Transverse colon (tissue), 4 donors: Measurements from ENCODE around the gene APBA1. TPM values are rescaled to one million over a fixed set of nuclear protein-coding genes. Genes with fewer than 3 reads are reported as not detected.

Experiments
- DNase-seq: peaks from one replicate; pipeline ENCODE4 v3.0.0-alpha.2; 2019
- H3K27ac ChIP-seq, 4 donors: fragments of 200-600 bp; sonication (generic); 2 replicates each; pipeline ENCODE4 v1.5.1; 2016 to 2018; ENCODE audit warnings: inconsistent platforms in 4 of 4
- H3K27me3 ChIP-seq: fragments of 200-600 bp; sonication (generic); 2 replicates; pipeline ENCODE4 v1.5.1; 2017; ENCODE audit warnings: inconsistent platforms
- H3K36me3 ChIP-seq, 4 donors: fragments of 200-600 bp; sonication (generic); 2 replicates each; pipeline ENCODE4 v1.5.1; 2017 to 2019; ENCODE audit warnings: inconsistent platforms in 4 of 4
- H3K4me1 ChIP-seq, 4 donors: fragments of 200-600 bp; sonication (generic); 2 replicates each; pipeline ENCODE4 v1.5.1; 2017 to 2020; ENCODE audit warnings: inconsistent platforms in 4 of 4
- H3K4me3 ChIP-seq, 4 donors: fragments of 200-600 bp; sonication (generic); 1 replicate in 1 of 4; 2 replicates in 3 of 4; pipeline versions ENCODE4 v1.5.1 to v1.6.1; 2017 to 2019; ENCODE audit warnings: inconsistent platforms in 4 of 4
- H3K9me3 ChIP-seq, 2 donors: fragments of 200-600 bp; sonication (generic); 2 replicates each; pipeline ENCODE4 v1.5.1; 2017 to 2019; ENCODE audit warnings: inconsistent platforms in 2 of 2
- CTCF ChIP-seq, 5 experiments: fragments of 200-600 bp in 3 of 5; fragments of 450-650 bp in 2 of 5; sonication (generic) in 3 of 5; IDR thresholded peaks; 1 replicate in 2 of 5; 2 replicates in 3 of 5; pipeline ENCODE4 v1.5.1; 2016 to 2017; ENCODE audit warnings: antibody characterized with exemption in 5 of 5, inconsistent platforms in 3 of 5, mild to moderate bottlenecking in 2 of 5, moderate library complexity in 1 of 5
- EP300 ChIP-seq: sonication (generic); formaldehyde crosslinking; IDR thresholded peaks from one replicate; pipeline ENCODE4 v1.6.1; 2017; ENCODE audit warnings: antibody characterized with exemption, low read depth
- POLR2A ChIP-seq: fragments of 450-650 bp; IDR thresholded peaks from one replicate; pipeline ENCODE4 v1.6.1; 2016; ENCODE audit warnings: antibody characterized with exemption, mild to moderate bottlenecking, moderate library complexity
- POLR2AphosphoS5 ChIP-seq, 3 donors: sonication (generic); formaldehyde crosslinking; IDR thresholded peaks; one replicate each; pipeline ENCODE4 v1.6.1; 2016; ENCODE audit warnings: antibody characterized with exemption in 3 of 3
- WGBS, 2 donors: methylation state at CpG; one replicate each; pipeline ENCODE4 v1.1.5; 2018; ENCODE audit warnings: low coverage in 1 of 2; 5-methylcytosine and 5-hydroxymethylcytosine counted together
- in situ Hi-C, 4 donors: fragments of 200-750 bp; cut with MboI; loops; one replicate each; pipeline versions ENCODE4 v1.15.0 to v1.15.1; 2017; ENCODE audit warnings: low sequenced_read_pairs in 3 of 4, low pct_ligation_motif_present in 1 of 4, low pct_unique_long_range_greater_than_20kb in 1 of 4
- intact Hi-C: fragments of 100-400 bp; cut with DNase I; formaldehyde crosslinking; loops from one replicate; pipeline ENCODE4 v1.15.1; 2023; ENCODE audit warnings: low total_unique reads
- total RNA-seq, 4 donors: library from RNA; depleted of rRNA; stranded (reverse); fragments of >200 nt; gene quantifications; one replicate each; pipeline ENCODE4 v1.1.0, GENCODE V29; 2016

Gene APBA1
- total RNA-seq, 4 donors from 2014 or later: 7.6 to 11.6 (median 10.2) TPM

- 83% methylated on average over 2 of the region's 2 CpGs; no CpG with 5 or more reads in 1 of the 2 donors for WGBS, 2 donors
- Histone ChIP-seq H3K9me3 (no peaks in the 10 kb centered on the region), H3K4me3 (no peak overlapping the region), H3K36me3 (no peaks in the 10 kb centered on the region), H3K27ac (no peak overlapping the region), H3K4me1 (no peaks in the 10 kb centered on the region), H3K27me3 (no peaks in the 10 kb centered on the region)
- intact Hi-C loops: no loop called here
- TF ChIP-seq POLR2AphosphoS5 (IDR thresholded peaks at IDR 0.05) (no peak), EP300 (no peak), CTCF (IDR thresholded peaks at IDR 0.05) (no peak), POLR2A (no peak)
- in situ Hi-C loops: no loop called here
- no peak for DNase-seq
These were observed 86.6 kb downstream of the APBA1 start for GRCh38 chr9:69585571-69585970.

DNA sequence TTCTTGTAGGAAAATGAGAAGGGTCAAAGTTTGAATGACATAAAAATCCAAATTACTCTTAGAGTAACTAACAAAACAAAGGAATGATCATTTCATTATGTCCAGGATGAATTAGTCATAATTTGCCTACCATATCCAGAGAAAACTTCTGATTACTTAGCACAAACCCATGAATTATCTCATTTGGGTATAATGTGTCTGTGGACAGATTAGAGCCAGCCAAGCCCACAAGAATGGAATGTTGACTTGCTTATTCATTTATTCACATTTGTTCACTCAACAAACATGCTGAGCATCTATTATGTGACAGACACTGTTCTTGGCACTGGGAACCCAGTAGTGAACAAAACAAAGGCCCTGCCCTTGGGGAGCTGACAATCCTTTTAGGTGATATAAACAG lies 87.4 kb downstream of the APBA1 start:
- intact Hi-C loops: no loop called here
- TF ChIP-seq POLR2A: no peak
- TF ChIP-seq POLR2AphosphoS5 (IDR thresholded peaks at IDR 0.05): no peak
- no peak for TF ChIP-seq EP300
- no peak for TF ChIP-seq CTCF (IDR thresholded peaks at IDR 0.05)

GRCh38 chr9:69583645-69584234 lies 88.4 kb downstream of the APBA1 start:
- TF ChIP-seq POLR2AphosphoS5 (IDR thresholded peaks at IDR 0.05) (no peak), EP300 (no peak), POLR2A (no peak), CTCF (IDR thresholded peaks at IDR 0.05) (no peak)
- no peaks in the 10 kb centered on the region for H3K36me3 ChIP-seq
- no peak for DNase-seq
- whole genome bisulfite sequencing, 2 donors: 70 to 85% methylated on average over 2 to 5 of the region's 5 CpGs
- no peaks in the 10 kb centered on the region for H3K27me3 ChIP-seq
- no peak overlapping the region for H3K4me3 ChIP-seq
- intact Hi-C loops: no loop called here
- in situ Hi-C loops: no loop called here
- H3K9me3 ChIP-seq: no peaks in the 10 kb centered on the region
- H3K4me1 ChIP-seq: peaks cover 0 to 17% (median 0%) of the 10 kb centered on the region in 4 donors
- H3K27ac ChIP-seq: no peak overlapping the region

More for the DNA sequence above, 87.4 kb downstream of the APBA1 start:
- Histone ChIP-seq H3K27me3 (no peaks in the 10 kb centered on the region), H3K9me3 (no peaks in the 10 kb centered on the region), H3K27ac (no peak overlapping the region), H3K4me1 (peaks cover 0 to 8% (median 0%) of the 10 kb centered on the region in 4 donors), H3K36me3 (no peaks in the 10 kb centered on the region), H3K4me3 (no peak overlapping the region)
- in situ Hi-C loops: no loop called here
- DNase-seq: no peak

DNA sequence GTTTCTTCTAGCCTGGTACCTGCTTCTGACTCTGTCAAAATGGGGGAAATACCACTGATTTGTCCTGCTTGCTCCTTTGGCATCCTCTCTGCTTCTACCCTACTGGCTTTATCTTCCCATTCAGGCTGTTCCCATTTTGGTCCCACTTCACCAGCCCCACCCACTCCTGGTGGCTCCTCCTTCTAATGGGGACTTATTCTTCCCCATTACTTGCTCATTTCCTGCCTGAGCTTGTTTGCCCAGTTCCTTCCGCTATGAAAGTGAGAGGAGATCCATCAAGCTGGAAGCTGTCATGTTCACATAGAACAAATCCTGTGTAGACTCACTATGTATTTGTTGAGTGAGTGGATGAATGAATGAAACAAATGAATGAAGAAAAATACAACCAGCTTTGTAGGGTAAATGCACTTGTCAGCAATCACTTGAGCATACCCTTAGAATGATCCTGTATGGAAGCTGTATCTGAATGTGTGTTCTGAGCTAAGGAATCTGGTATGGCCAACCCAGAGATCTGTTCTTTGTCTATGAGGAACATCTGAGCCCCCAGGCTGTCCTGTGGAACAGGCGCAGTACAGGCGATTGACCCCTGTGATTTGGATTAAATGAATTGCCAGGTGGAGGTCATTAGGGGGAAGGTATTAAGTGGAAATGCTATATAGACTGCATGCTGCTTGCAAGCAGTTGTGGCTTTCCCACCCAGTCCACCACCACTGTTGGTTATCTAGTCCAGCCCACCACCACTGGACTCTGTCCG lies 89.5 kb downstream of the APBA1 start:
- in situ Hi-C loops: no loop called here
- H3K4me1 ChIP-seq: peaks cover 0 to 17% (median 0%) of the 10 kb centered on the region in 4 donors
- no peaks in the 10 kb centered on the region for H3K9me3 ChIP-seq
- DNase-seq: no peak
- H3K27ac ChIP-seq: no peak overlapping the region
- H3K36me3 ChIP-seq: no peaks in the 10 kb centered on the region
- intact Hi-C loops: no loop called here
- WGBS, 2 donors: 86 to 95% methylated on average over 1 to 4 of the region's 4 CpGs
- no peak for TF ChIP-seq EP300
- no peak for TF ChIP-seq POLR2AphosphoS5 (IDR thresholded peaks at IDR 0.05)
- TF ChIP-seq CTCF (IDR thresholded peaks at IDR 0.05): no peak
- no peak for TF ChIP-seq POLR2A
- H3K4me3 ChIP-seq: no peak overlapping the region
- H3K27me3 ChIP-seq: no peaks in the 10 kb centered on the region
